Erythroblast (primary cell): ENCODE results near the gene CACNA1C.

Experiments
- GATA1 ChIP-seq: IDR thresholded peaks from 2 replicates; pipeline ENCODE4 v1.6.1; 2011; ENCODE audit warnings: low read depth, mild to moderate bottlenecking, control low read depth, low read length, moderate library complexity
- POLR2A ChIP-seq: IDR thresholded peaks from 2 replicates; pipeline ENCODE4 v1.6.1; 2011; ENCODE audit warnings: mild to moderate bottlenecking, low read length

- no peak for TF ChIP-seq POLR2A
- no peak for TF ChIP-seq GATA1
Measured at GRCh38 chr12:2681450-2682205, 628.8 kb downstream of the CACNA1C start.
